ENCODE data around the gene CAP1. TPM values are rescaled to one million over a fixed set of nuclear protein-coding genes. Genes with fewer than 3 reads are reported as not detected.

CAP1 gene
- total RNA-seq, 2 donors from 2014 or later, result 315 to 409 TPM

DNA sequence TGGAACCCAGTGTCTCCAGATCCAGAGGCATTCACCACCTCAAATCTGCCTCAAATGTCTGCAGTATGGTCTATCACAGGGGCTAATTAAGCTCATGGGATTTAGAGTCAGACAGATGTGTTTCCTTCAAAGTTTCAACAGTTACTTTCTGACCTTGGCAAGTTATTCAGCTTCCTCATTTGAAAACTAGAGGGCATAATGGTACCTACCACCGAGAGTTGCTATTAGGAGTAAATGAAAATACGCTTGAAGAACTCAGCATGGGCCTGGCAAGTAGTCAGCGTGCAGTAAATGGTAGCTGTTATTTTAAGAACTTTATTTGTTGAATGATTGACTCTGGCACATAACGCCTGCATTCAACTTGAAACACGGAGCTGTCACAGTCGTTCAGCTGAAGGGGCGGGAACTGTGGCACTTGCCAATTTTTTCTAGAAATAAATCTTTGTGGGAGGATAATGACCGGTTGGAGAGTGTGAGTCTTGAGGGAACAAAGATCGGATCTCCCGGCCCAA lies 1.2 kb upstream of the CAP1 start:
- TF ChIP-seq, protein P1, sequence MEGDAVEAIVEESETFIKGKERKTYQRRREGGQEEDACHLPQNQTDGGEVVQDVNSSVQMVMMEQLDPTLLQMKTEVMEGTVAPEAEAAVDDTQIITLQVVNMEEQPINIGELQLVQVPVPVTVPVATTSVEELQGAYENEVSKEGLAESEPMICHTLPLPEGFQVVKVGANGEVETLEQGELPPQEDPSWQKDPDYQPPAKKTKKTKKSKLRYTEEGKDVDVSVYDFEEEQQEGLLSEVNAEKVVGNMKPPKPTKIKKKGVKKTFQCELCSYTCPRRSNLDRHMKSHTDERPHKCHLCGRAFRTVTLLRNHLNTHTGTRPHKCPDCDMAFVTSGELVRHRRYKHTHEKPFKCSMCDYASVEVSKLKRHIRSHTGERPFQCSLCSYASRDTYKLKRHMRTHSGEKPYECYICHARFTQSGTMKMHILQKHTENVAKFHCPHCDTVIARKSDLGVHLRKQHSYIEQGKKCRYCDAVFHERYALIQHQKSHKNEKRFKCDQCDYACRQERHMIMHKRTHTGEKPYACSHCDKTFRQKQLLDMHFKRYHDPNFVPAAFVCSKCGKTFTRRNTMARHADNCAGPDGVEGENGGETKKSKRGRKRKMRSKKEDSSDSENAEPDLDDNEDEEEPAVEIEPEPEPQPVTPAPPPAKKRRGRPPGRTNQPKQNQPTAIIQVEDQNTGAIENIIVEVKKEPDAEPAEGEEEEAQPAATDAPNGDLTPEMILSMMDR (IDR thresholded peaks at IDR 0.05), result peak; percentile 35
- peak; percentile 39 for ATAC-seq (ENCODE audit: insufficient number of reproducible peaks, low FRiP score, low read depth)

DNA sequence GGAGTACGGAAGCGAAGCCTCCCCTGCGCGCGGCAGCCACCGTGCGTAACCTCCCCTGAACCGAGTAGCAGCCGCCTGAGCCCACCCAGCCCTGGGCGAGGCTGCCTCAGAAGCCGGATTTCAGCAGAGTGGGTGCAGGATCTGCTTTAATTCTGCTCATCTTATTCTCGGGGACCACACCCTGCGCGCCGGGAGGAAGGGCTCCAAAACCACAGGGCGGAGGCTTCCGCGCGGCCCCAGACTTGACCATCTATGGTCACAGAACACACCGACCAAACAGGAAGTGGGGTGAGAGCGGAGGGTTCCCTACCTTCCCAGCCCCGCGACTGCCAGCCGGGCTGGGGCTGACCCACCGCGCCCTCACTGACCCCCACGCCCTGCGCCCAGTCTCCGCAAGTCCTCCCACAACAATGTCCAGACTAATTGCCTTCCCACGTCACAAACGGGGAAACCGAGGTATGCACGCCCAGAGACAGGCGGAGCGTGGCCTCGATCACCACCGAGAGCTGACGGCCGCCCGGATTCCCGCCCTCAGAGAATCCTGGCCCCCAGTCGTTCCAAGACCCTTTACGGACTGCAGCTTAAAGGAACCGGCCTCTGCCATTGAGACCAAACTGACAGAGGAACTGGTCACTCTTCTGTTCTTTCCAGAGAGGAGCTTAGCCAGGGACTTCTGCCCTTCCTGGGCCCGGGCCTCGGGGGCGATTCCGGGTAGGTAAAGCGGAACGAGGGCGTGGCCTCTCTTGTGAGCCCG lies 595 bp upstream of the CAP1 start:
- DNase-seq (ENCODE audit: low spot score) (peak; percentile 64), ATAC-seq (ENCODE audit: insufficient number of reproducible peaks, low FRiP score, low read depth) (peak; percentile 60)
- H3K36me3 ChIP-seq, result no peaks in the 10 kb centered on the region
- peak overlapping the region; percentile 98 to 100 for H3K27ac ChIP-seq
- H3K4me3 ChIP-seq, result peak overlapping the region; percentile 89
- no peaks in the 10 kb centered on the region for H3K27me3 ChIP-seq (replicated peaks; ENCODE audit: insufficient read depth)
- H3K9me3 ChIP-seq, result no peaks in the 10 kb centered on the region
- H3K4me1 ChIP-seq (ENCODE audit: control insufficient read depth in 1 of 2, low read depth in 2 of 2), result peaks cover 40 to 83% of the 10 kb centered on the region in 2 donors
- TF ChIP-seq, protein P1 (IDR thresholded peaks at IDR 0.05), result no peak

More for the DNA sequence above, 1.2 kb upstream of the CAP1 start:
- Histone ChIP-seq H3K36me3 (no peaks in the 10 kb centered on the region), H3K4me3 (peak overlapping the region; percentile 89), H3K27me3 (replicated peaks; ENCODE audit: insufficient read depth) (no peaks in the 10 kb centered on the region), H3K9me3 (no peaks in the 10 kb centered on the region), H3K4me1 (ENCODE audit: control insufficient read depth in 1 of 2, low read depth in 2 of 2) (peaks cover 40 to 77% of the 10 kb centered on the region in 2 donors), H3K27ac (peak overlapping the region; percentile 98 to 100)
- DNase-seq (ENCODE audit: low spot score), result peak; percentile 17

DNA sequence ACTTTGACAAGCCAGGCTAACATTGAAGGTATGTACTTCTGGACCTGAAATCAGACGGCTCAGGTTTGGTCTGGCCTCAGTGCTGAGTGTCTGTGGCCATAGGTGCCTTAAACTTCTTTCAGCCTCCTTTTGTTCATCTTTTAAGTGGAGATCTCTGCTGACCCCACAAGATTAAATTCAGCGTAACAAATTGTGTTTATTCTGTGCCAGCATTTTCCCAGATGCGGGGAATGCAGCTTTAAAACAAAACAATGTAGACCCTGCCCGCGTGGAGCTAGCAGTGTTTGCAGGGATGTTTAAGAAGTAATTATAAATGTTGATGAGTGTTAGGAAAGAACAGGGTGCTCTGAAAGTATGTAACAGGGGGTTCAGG lies 923 bp downstream of the CAP1 start:
- H3K36me3 ChIP-seq, result no peaks in the 10 kb centered on the region
- H3K27me3 ChIP-seq (replicated peaks; ENCODE audit: insufficient read depth), result no peaks in the 10 kb centered on the region
- H3K9me3 ChIP-seq, result no peaks in the 10 kb centered on the region
- TF ChIP-seq, protein P1 (IDR thresholded peaks at IDR 0.05), result no peak
- DNase-seq (ENCODE audit: low spot score) (no peak), ATAC-seq (ENCODE audit: insufficient number of reproducible peaks, low FRiP score, low read depth) (no peak)
- H3K4me1 ChIP-seq (ENCODE audit: control insufficient read depth in 1 of 2, low read depth in 2 of 2), result peaks cover 49 to 84% of the 10 kb centered on the region in 2 donors
- H3K4me3 ChIP-seq, result peak overlapping the region; percentile 89
- peak overlapping the region; percentile 93 to 98 for H3K27ac ChIP-seq

DNA sequence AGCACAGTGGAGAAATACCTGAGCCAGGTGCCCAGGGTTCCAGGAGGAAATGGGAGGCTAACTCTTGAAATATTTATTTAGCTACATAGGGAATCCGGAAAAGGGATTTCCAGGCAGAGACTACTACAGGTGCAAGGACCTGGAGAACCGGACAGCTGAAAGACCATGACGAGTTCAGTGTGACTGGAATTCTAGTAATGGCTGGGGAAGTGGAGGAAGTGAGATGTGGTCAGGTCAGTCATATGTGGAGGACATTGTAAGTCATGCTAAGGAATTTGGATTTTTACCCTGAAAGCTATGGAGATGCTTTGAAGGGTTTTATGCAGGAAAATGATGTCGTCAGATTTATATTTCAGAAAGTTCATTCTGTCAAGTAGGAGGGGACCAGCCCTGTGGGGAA lies 1.8 kb downstream of the CAP1 start:
- Histone ChIP-seq H3K4me1 (ENCODE audit: control insufficient read depth in 1 of 2, low read depth in 2 of 2) (peaks cover 49 to 84% of the 10 kb centered on the region in 2 donors), H3K27me3 (replicated peaks; ENCODE audit: insufficient read depth) (no peaks in the 10 kb centered on the region), H3K27ac (peak overlapping the region; percentile 93 to 98), H3K36me3 (no peaks in the 10 kb centered on the region), H3K9me3 (no peaks in the 10 kb centered on the region), H3K4me3 (peak overlapping the region; percentile 89)
- ATAC-seq (ENCODE audit: insufficient number of reproducible peaks, low FRiP score, low read depth) (no peak), DNase-seq (ENCODE audit: low spot score) (no peak)
- TF ChIP-seq, protein P1 (IDR thresholded peaks at IDR 0.05), result no peak

DNA sequence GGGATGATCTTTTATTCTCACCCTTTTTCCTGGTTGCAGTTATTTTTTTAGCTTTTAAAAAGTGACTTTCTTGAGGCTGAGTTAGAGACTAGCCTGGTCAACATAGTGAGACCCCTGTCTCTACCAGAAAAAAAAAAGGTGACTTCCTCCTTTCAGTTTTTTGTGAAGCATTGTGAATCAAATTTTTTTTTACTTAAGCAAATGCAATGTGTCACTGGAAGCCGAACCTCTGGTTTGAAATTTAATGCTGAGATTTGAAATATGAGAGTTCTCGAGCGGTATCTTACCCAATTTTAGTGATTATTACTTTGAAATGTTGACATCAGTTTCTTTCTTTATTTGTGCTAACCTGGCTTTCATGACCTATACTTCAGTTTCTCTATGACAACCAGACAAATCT lies 3.6 kb downstream of the CAP1 start:
- Histone ChIP-seq H3K9me3 (no peaks in the 10 kb centered on the region), H3K4me3 (peak overlapping the region; percentile 89), H3K27me3 (replicated peaks; ENCODE audit: insufficient read depth) (no peaks in the 10 kb centered on the region), H3K4me1 (ENCODE audit: control insufficient read depth in 1 of 2, low read depth in 2 of 2) (peaks cover 56 to 83% of the 10 kb centered on the region in 2 donors), H3K27ac (no peak overlapping the region), H3K36me3 (no peaks in the 10 kb centered on the region)
- ATAC-seq (ENCODE audit: insufficient number of reproducible peaks, low FRiP score, low read depth) (no peak), DNase-seq (ENCODE audit: low spot score) (no peak)
- TF ChIP-seq, protein P1 (IDR thresholded peaks at IDR 0.05), result no peak
